ENCODE data around the gene SYTL4.

Gene SYTL4

DNA sequence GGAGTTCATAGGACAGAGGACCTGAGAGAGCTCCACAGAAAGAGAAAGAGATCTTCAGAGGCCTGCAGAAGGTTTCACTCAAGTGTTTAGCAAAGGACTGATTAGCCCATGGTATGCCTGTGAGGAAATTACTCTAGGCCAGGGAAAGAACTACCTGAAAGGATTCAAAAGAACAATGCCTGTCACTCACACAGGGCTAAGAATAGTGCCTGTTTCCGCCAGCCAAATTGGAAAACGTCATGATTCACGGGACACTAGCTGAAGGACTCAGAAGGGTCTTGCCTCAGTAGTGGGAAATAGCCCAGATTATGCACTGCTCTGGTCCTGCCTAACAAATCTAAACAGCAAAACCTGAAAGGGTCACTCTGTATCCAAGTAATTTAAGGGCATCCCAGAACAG, 21.1 kb downstream of the SYTL4 start:
- Mint-ChIP-seq H3K4me1 (no peaks in the 10 kb centered on the region), H3K4me3 (no peak overlapping the region), H3K27me3 (peaks cover 10% of the 10 kb centered on the region), H3K9me3 (no peaks in the 10 kb centered on the region), H3K27ac (no peak overlapping the region)
- ATAC-seq: no peak
- DNase-seq: no peak

DNA sequence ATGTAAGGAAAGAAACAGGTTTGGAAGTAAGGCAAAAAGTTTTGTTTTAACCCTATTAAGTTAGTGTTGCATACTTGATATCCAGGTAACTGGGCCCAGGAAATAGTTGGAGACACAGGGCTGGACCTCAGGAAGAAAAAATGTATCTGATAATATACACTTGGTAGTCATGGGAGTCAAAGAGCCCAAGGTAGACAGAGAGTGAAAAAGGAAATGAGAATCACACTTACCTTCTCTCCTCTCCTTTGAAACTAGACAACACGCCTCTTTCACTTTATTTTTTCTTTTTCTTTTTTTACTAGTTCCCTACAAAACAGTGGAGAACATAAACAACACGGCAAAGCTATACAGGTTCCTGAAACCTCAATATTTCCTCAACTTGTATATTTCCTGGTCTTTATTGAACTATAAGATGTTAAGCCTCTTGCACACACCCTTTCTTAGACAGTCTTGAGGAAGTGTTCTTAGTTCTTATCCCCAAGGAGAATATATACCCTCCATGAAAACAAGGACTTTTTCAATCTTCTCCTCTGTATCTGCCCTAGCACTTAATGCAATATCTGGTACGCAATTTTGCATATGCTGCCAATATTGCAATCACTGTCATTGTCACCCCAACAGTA, 27.2 kb downstream of the SYTL4 start:
- Mint-ChIP-seq H3K9me3 (no peaks in the 10 kb centered on the region), H3K27me3 (peaks cover 33% of the 10 kb centered on the region), H3K27ac (no peak overlapping the region), H3K4me3 (no peak overlapping the region), H3K4me1 (no peaks in the 10 kb centered on the region)
- no peak for DNase-seq
- ATAC-seq: no peak

- Mint-ChIP-seq H3K4me3 (no peak overlapping the region), H3K27ac (no peak overlapping the region), H3K27me3 (peaks cover 31% of the 10 kb centered on the region), H3K4me1 (peaks cover 6% of the 10 kb centered on the region), H3K9me3 (no peaks in the 10 kb centered on the region)
- DNase-seq: no peak
- peak; percentile 91 for ATAC-seq
Observed at GRCh38 chrX:100700809-100701208, 31.1 kb downstream of the SYTL4 start.

DNA sequence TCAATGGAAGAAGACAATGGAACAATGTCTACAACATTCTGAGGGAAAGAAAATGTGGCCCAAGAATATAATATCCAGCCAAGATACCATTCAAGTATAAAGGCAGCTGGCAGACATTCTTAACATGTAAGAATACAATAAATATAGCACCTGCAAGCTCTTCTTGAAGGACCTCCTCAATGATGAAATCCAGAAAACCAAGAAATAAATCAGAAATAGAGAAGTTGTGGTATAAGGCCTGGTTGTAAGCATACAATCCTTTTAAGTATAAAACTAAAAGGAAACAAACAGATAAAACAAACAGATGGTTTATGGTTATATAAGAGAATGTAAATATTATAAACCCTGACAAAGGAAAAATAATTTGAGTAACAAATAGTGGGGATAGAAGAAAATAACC, 33.4 kb downstream of the SYTL4 start:
- H3K4me1 Mint-ChIP-seq: peaks cover 15% of the 10 kb centered on the region
- no peak overlapping the region for H3K27ac Mint-ChIP-seq
- H3K27me3 Mint-ChIP-seq: peaks cover 30% of the 10 kb centered on the region
- no peak for ATAC-seq
- no peak for DNase-seq
- no peak overlapping the region for H3K4me3 Mint-ChIP-seq
- H3K9me3 Mint-ChIP-seq: no peaks in the 10 kb centered on the region

GRCh38 chrX:100696699-100697351, 35.1 kb downstream of the SYTL4 start:
- H3K4me3 Mint-ChIP-seq: no peak overlapping the region

GRCh38 chrX:100695991-100696390, 35.9 kb downstream of the SYTL4 start:
- no peak for ATAC-seq
- H3K9me3 Mint-ChIP-seq: no peaks in the 10 kb centered on the region
- H3K4me3 Mint-ChIP-seq: no peak overlapping the region

More at GRCh38 chrX:100696699-100697351, 35.1 kb downstream of the SYTL4 start:
- Mint-ChIP-seq H3K27me3 (peaks cover 36% of the 10 kb centered on the region), H3K27ac (no peak overlapping the region), H3K4me1 (peaks cover 15% of the 10 kb centered on the region), H3K9me3 (no peaks in the 10 kb centered on the region)
- peak; percentile 50 for ATAC-seq
- DNase-seq: no peak

DNA sequence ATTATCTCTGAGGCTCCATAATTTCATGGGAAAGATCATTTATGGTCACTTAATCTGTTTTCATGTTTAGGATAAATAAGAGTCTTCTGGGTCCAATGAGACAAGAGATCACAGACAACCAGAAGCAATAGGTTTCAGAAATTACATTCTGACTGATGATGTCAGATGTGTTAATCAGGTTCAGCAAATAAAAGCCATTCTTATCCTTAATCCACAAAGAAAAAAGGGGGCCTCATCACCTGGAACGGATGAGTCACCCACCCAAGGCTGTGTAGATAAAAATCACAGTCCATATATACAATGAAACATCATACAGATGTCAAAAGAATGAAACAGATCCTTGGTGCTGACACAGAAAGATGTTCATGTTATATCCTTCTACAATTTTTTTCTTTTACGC, 36.6 kb downstream of the SYTL4 start:
- DNase-seq (no peak), ATAC-seq (no peak)
- Mint-ChIP-seq H3K4me1 (peaks cover 15% of the 10 kb centered on the region), H3K27me3 (peaks cover 31% of the 10 kb centered on the region), H3K4me3 (no peak overlapping the region), H3K27ac (no peak overlapping the region), H3K9me3 (no peaks in the 10 kb centered on the region)

More at GRCh38 chrX:100695991-100696390, 35.9 kb downstream of the SYTL4 start:
- H3K27ac Mint-ChIP-seq: no peak overlapping the region
- no peak for DNase-seq
- H3K4me1 Mint-ChIP-seq: peaks cover 15% of the 10 kb centered on the region
- H3K27me3 Mint-ChIP-seq: peaks cover 32% of the 10 kb centered on the region

- H3K27ac Mint-ChIP-seq: no peak overlapping the region
- peak overlapping the region; percentile 15 to 55 for H3K4me3 Mint-ChIP-seq
- DNase-seq (peak in 1 of 2 donors; percentile 3), ATAC-seq (peak; percentile 74)
- H3K27me3 Mint-ChIP-seq: peaks cover 11% of the 10 kb centered on the region
- no peaks in the 10 kb centered on the region for H3K9me3 Mint-ChIP-seq
- peaks cover 16% of the 10 kb centered on the region for H3K4me1 Mint-ChIP-seq
Observed at GRCh38 chrX:100687546-100687945, 44.4 kb downstream of the SYTL4 start.

GRCh38 chrX:100687128-100687527, 44.8 kb downstream of the SYTL4 start:
- peak overlapping the region; percentile 15 to 55 for H3K4me3 Mint-ChIP-seq
- no peaks in the 10 kb centered on the region for H3K9me3 Mint-ChIP-seq
- ATAC-seq (peak; percentile 69), DNase-seq (peak; percentile 7 to 10)
- peaks cover 16% of the 10 kb centered on the region for H3K4me1 Mint-ChIP-seq
- peak overlapping the region in 1 of 2 donors; percentile 57 for H3K27ac Mint-ChIP-seq
- peaks cover 7% of the 10 kb centered on the region for H3K27me3 Mint-ChIP-seq

DNA sequence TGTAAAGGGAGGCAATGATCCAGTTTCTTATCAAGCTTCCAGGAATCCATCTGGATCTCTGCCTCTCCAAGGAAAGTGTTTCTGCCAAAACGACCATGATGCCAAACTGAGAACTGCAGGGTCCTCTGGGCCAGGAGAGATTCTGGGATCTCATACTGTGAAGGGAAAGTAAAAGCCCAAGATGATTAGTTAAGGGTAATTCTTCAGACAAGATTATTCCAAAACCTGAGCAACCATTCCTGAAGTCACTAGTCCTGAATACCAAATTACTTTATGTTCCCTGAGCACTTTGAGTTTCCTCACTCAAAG, 46.0 kb downstream of the SYTL4 start:
- H3K27me3 Mint-ChIP-seq: peaks cover 2% of the 10 kb centered on the region
- no peak overlapping the region for H3K27ac Mint-ChIP-seq
- no peaks in the 10 kb centered on the region for H3K9me3 Mint-ChIP-seq
- H3K4me3 Mint-ChIP-seq: no peak overlapping the region
- ATAC-seq (no peak), DNase-seq (no peak)
- peaks cover 16% of the 10 kb centered on the region for H3K4me1 Mint-ChIP-seq

- no peak overlapping the region for H3K27ac Mint-ChIP-seq
- H3K9me3 Mint-ChIP-seq: no peaks in the 10 kb centered on the region
- peaks cover 16% of the 10 kb centered on the region for H3K4me1 Mint-ChIP-seq
- ATAC-seq (peak; percentile 83), DNase-seq (peak; percentile 58 to 63)
- no peak overlapping the region for H3K4me3 Mint-ChIP-seq
- H3K27me3 Mint-ChIP-seq: peaks cover 7% of the 10 kb centered on the region
Observed at GRCh38 chrX:100685284-100685996, 46.5 kb downstream of the SYTL4 start.

DNA sequence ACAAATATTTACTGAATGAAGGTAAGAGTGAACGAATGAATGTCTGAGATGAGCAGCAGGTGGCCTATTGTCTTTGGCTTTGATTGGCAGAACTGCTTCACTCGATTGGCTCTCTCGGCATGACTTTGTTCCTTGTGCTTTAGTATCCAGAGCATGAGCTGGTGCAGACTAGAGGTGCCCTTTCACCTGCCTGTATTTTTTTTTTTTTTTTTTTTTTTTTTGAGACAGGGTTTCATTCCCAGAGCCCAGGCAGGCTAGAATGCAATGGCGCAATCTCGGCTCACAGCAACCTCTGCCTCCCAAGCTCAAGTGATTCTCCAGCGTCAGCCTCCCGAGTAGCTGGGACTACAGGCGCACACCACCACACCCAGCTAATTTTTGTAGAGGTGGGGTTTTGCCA, 49.0 kb downstream of the SYTL4 start:
- DNase-seq (no peak), ATAC-seq (no peak)
- Mint-ChIP-seq H3K27ac (no peak overlapping the region), H3K9me3 (no peaks in the 10 kb centered on the region), H3K27me3 (peaks cover 20% of the 10 kb centered on the region), H3K4me1 (peaks cover 15% of the 10 kb centered on the region), H3K4me3 (no peak overlapping the region)

DNA sequence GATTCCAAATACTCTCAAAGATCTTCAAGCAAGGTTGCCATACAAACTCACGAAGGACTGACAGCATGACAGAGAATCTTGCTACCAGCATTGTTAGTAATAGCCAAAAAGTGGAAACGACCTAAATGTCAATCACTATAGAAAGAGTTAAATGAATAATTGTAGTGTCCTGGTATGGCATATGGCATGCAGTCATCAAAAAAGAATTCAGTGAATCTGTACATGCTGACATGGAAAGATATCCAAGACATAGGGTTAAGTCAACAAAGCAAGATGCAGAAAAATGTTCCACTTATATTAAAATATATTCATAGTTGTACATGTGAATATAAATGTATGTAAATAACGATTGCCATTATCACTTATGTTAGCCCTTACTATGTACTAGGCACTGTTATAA, 50.3 kb downstream of the SYTL4 start:
- H3K27ac Mint-ChIP-seq: no peak overlapping the region
- no peak for DNase-seq
- no peak for ATAC-seq
- H3K27me3 Mint-ChIP-seq: peaks cover 20% of the 10 kb centered on the region
- peaks cover 1% of the 10 kb centered on the region for H3K4me1 Mint-ChIP-seq
- H3K4me3 Mint-ChIP-seq: no peak overlapping the region
- H3K9me3 Mint-ChIP-seq: no peaks in the 10 kb centered on the region

DNA sequence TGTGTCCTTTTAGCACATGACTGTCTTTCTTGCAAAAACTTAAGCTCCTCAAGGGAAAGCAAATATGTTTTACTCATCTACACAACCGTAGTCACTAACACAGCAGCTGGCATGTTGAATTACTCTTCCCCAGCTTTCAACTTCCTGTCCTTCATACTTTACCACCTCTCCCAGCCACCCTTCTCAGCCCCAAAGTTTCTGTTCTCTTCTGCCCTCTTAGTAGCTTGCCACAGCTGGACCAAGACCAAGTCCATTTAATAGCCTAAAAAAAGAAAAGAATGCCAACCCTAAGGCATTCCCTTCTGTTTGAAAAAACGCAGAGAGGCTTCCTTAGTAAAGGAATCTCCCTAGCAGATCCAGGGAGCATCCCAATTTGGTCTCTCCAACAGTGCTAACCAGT, 51.2 kb downstream of the SYTL4 start:
- Mint-ChIP-seq H3K27ac (no peak overlapping the region), H3K27me3 (peaks cover 20% of the 10 kb centered on the region), H3K9me3 (no peaks in the 10 kb centered on the region), H3K4me3 (no peak overlapping the region), H3K4me1 (no peaks in the 10 kb centered on the region)
- ATAC-seq: no peak
- DNase-seq: no peak

DNA sequence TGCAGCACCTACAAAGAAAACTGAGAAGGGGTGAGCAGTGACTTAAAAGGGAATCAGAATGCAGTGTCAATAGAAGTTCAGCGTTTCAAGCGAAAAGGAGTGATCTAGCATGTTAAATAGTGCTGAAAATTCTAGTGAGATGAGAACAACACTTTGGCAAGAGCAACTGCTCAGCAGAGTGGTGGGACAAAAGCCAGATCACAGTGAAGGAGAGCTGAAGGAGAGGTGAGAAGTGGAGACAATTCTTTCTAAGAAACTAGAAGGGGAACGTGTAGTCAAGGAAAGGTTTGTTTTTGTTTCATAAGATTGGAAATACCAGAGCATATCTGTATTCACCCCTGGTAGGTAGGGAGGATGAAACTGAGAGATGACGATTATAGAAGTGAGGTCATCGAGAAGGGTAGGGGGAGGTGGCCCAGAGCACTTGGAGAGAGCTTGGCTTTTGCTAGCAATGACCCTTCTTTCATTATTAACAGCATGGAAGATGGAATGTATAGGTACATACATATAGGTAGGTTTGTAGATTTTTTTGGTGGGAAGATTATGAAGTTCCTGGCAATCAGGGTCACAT, 54.2 kb downstream of the SYTL4 start:
- ATAC-seq: no peak
- Mint-ChIP-seq H3K4me1 (no peaks in the 10 kb centered on the region), H3K27ac (no peak overlapping the region), H3K9me3 (no peaks in the 10 kb centered on the region), H3K4me3 (no peak overlapping the region), H3K27me3 (peaks cover 28% of the 10 kb centered on the region)
- no peak for DNase-seq

DNA sequence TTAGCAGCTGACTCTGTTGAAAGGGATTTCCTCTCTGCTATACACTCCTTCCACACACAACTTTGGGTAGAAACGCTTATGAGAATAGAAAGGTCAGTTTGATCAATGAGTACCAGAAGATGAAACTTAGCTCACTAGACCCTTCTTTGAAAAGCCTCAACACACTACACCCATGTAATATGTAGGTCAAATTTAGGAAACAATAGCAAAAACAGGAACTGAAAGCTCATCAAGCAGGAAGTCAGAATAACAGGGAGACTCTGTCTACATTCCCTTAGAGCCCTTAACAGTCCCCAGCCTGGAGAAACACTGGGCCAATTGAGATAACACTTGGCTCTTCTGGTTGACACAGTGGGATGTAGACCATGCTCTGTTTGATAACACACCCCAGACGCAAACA, 57.2 kb downstream of the SYTL4 start:
- ATAC-seq: no peak
- no peak for DNase-seq
- no peak overlapping the region for H3K4me3 Mint-ChIP-seq
- no peak overlapping the region for H3K27ac Mint-ChIP-seq
- H3K4me1 Mint-ChIP-seq: no peaks in the 10 kb centered on the region
- H3K27me3 Mint-ChIP-seq: peaks cover 13% of the 10 kb centered on the region
- H3K9me3 Mint-ChIP-seq: no peaks in the 10 kb centered on the region
